Panc1 (cell line): ENCODE measurements around the gene SEMA4B.

Source experiments
- POLR2AphosphoS5 ChIP-seq: IDR thresholded peaks from 2 replicates; pipeline ENCODE4 v1.6.1; 2012; ENCODE audit warnings: mild to moderate bottlenecking, low read depth, low read length, moderate library complexity
- SIN3A ChIP-seq: IDR thresholded peaks from 2 replicates; pipeline ENCODE4 v1.6.1; 2012; ENCODE audit warnings: low read depth, mild to moderate bottlenecking, low read length, moderate library complexity, borderline replicate concordance; ENCODE audit not compliant: insufficient read depth
- TCF7L2 ChIP-seq: IDR thresholded peaks from 2 replicates; pipeline ENCODE4 v1.6.1; 2011; ENCODE audit warnings: mild to moderate bottlenecking, low read depth, low read length, inconsistent platforms
- TF ChIP-seq, protein P1 (sequence below): fragments of 450-650 bp; IDR thresholded peaks from 2 replicates; pipeline ENCODE4 v1.5.1; 2017; ENCODE audit warnings: mild to moderate bottlenecking

GRCh38 chr15:90177012-90177411, 24.1 kb upstream of the SEMA4B start:
- TF ChIP-seq, protein P1, sequence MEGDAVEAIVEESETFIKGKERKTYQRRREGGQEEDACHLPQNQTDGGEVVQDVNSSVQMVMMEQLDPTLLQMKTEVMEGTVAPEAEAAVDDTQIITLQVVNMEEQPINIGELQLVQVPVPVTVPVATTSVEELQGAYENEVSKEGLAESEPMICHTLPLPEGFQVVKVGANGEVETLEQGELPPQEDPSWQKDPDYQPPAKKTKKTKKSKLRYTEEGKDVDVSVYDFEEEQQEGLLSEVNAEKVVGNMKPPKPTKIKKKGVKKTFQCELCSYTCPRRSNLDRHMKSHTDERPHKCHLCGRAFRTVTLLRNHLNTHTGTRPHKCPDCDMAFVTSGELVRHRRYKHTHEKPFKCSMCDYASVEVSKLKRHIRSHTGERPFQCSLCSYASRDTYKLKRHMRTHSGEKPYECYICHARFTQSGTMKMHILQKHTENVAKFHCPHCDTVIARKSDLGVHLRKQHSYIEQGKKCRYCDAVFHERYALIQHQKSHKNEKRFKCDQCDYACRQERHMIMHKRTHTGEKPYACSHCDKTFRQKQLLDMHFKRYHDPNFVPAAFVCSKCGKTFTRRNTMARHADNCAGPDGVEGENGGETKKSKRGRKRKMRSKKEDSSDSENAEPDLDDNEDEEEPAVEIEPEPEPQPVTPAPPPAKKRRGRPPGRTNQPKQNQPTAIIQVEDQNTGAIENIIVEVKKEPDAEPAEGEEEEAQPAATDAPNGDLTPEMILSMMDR: no peak
- no peak for TF ChIP-seq TCF7L2
- no peak for TF ChIP-seq SIN3A
- TF ChIP-seq POLR2AphosphoS5: no peak
